ENCODE data around the gene MYO9B.

GRCh38 chr19:17227798-17228367 is 152.3 kb downstream of the MYO9B start:
- no peak for TF ChIP-seq EZH2 (IDR thresholded peaks at IDR 0.05; ENCODE audit: borderline replicate concordance)
- TF ChIP-seq CTCF (IDR thresholded peaks at IDR 0.05; ENCODE audit: poor library complexity) = no peak
- TF ChIP-seq EZH2phosphoT487 (IDR thresholded peaks at IDR 0.05; ENCODE audit: low read depth, severe bottlenecking, unreplicated experiment) = no peak

Measured in hepatocyte (in vitro differentiated cells).